Activated naive CD8-positive, alpha-beta T cell treated with anti-CD3 and anti-CD28 coated beads, Interleukin-2, amount 10 ng/mL, durations not matched to agents 7 days and 5 days (primary cell): ENCODE results near the gene APLN. TPM values are rescaled to one million over a fixed set of nuclear protein-coding genes. Genes with fewer than 3 reads are reported as not detected.

Source experiments
- ATAC-seq: fragments of 150-1000 bp; cut with Tn5 transposase; one replicate; pipeline ENCODE4 v1.10.0; 2021; ENCODE audit warnings: low read depth, moderate library complexity
- POLR2A ChIA-PET: fragments of 350-600 bp; sonication (Branson Sonifier 250); formaldehyde crosslinking; loops from one replicate; lab custom pipeline; 2021; ENCODE audit warnings: antibody characterized with exemption; lab: Charles Lee
- DNase-seq: peaks from one replicate; pipeline ENCODE4 v3.0.0; 2021
- H3K27ac Mint-ChIP-seq: one replicate; pipeline ENCODE4 v1.8.0; 2022; ENCODE audit warnings: mild to moderate bottlenecking, mixed read lengths
- H3K27me3 Mint-ChIP-seq: one replicate; pipeline ENCODE4 v1.8.0; 2022; ENCODE audit warnings: mild to moderate bottlenecking, moderate library complexity, mixed read lengths
- H3K36me3 Mint-ChIP-seq: one replicate; pipeline ENCODE4 v1.8.0; 2021; ENCODE audit warnings: mild to moderate bottlenecking, mixed read lengths
- H3K4me1 Mint-ChIP-seq: one replicate; pipeline ENCODE4 v1.8.0; 2021; ENCODE audit warnings: mixed read lengths
- H3K4me3 Mint-ChIP-seq: one replicate; pipeline ENCODE4 v1.8.0; 2022; ENCODE audit warnings: mild to moderate bottlenecking, moderate library complexity, mixed read lengths
- H3K9me3 Mint-ChIP-seq: one replicate; pipeline ENCODE4 v1.8.0; 2021; ENCODE audit warnings: mixed read lengths
- total RNA-seq, 2 experiments: library from RNA; stranded (reverse); gene quantifications; one replicate each; pipeline ENCODE4 v1.2.3, GENCODE V29; 2021

APLN gene
- total RNA-seq, 2 experiments from 2014 or later = 1.9 to 2.4 TPM

DNA sequence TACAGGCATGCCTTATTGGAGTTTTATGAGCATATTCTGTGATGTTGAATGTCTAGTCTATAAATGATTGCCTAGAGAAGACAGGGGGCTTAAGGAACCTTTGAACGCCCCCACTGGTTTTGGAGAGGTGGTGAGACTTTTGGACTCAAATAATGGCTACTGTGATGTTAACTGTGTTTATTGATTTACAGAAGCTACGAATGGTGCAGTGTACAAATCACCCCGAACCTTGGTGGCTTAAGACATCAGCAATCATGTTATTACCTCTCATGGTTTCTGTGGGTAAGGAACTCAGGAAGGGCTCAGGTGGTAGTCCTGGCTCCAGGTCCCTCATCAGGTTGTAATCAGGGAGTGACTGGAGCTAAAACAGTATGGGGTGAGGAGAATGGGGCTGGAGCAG lies 33.3 kb upstream of the APLN start:
- Mint-ChIP-seq H3K27ac (no peak overlapping the region), H3K4me3 (no peak overlapping the region), H3K36me3 (no peaks in the 10 kb centered on the region), H3K4me1 (no peaks in the 10 kb centered on the region), H3K27me3 (no peaks in the 10 kb centered on the region), H3K9me3 (no peaks in the 10 kb centered on the region)
- ATAC-seq = no peak
- DNase-seq = no peak
- POLR2A ChIA-PET = no interaction called here

GRCh38 chrX:129686422-129686948 lies 31.7 kb upstream of the APLN start:
- no peak overlapping the region for H3K27ac Mint-ChIP-seq
- POLR2A ChIA-PET = no interaction called here
- no peaks in the 10 kb centered on the region for H3K9me3 Mint-ChIP-seq
- H3K27me3 Mint-ChIP-seq = no peaks in the 10 kb centered on the region
- ATAC-seq (no peak), DNase-seq (no peak)
- H3K4me1 Mint-ChIP-seq = no peaks in the 10 kb centered on the region
- no peak overlapping the region for H3K4me3 Mint-ChIP-seq
- H3K36me3 Mint-ChIP-seq = no peaks in the 10 kb centered on the region

- Mint-ChIP-seq H3K4me3 (no peak overlapping the region), H3K9me3 (no peaks in the 10 kb centered on the region), H3K4me1 (peaks cover 4% of the 10 kb centered on the region), H3K27ac (no peak overlapping the region), H3K36me3 (no peaks in the 10 kb centered on the region), H3K27me3 (no peaks in the 10 kb centered on the region)
- DNase-seq (no peak), ATAC-seq (no peak)
- POLR2A ChIA-PET = no interaction called here
Observed at GRCh38 chrX:129682979-129683378, 28.2 kb upstream of the APLN start.

DNA sequence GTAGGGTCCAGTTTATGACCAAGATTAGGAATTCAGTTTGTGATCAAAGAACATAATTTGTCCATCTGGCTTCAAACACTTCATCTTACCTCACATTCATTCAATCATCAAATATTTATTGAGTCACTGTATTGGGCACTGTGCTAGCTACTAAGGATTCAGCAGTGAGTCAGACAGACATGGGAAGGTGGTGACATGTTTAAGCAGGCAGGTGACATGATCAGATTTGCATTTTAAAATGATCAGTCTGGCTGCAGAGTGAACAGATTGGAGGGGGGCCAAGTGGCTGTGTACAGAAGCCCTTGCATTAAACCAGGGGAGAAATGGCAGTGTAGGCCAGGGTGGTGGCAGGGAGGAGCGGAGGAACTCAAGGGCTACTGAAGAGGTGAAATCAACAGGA lies 25.1 kb upstream of the APLN start:
- no peak for DNase-seq
- POLR2A ChIA-PET = interaction anchor here (0.9 kb wide), 1 partner anchor 39 kb away, joined by 4 read pairs; no protein-coding TSS in a partner anchor
- no peaks in the 10 kb centered on the region for H3K36me3 Mint-ChIP-seq
- no peak for ATAC-seq
- H3K9me3 Mint-ChIP-seq = no peaks in the 10 kb centered on the region
- peaks cover 8% of the 10 kb centered on the region for H3K4me1 Mint-ChIP-seq
- H3K27me3 Mint-ChIP-seq = peaks cover under 1% of the 10 kb centered on the region
- H3K27ac Mint-ChIP-seq = no peak overlapping the region
- no peak overlapping the region for H3K4me3 Mint-ChIP-seq

GRCh38 chrX:129678614-129679195 lies 23.9 kb upstream of the APLN start:
- Mint-ChIP-seq H3K27me3 (peaks cover 10% of the 10 kb centered on the region), H3K9me3 (no peaks in the 10 kb centered on the region), H3K4me3 (peak overlapping the region; percentile 72), H3K4me1 (peaks cover 8% of the 10 kb centered on the region), H3K36me3 (no peaks in the 10 kb centered on the region), H3K27ac (peak overlapping the region; percentile 45)
- ATAC-seq (peak; percentile 71), DNase-seq (peak; percentile 36)
- POLR2A ChIA-PET = interaction anchor here (0.7 kb wide), 1 partner anchor 106 kb away, joined by 3 read pairs; no protein-coding TSS in a partner anchor

DNA sequence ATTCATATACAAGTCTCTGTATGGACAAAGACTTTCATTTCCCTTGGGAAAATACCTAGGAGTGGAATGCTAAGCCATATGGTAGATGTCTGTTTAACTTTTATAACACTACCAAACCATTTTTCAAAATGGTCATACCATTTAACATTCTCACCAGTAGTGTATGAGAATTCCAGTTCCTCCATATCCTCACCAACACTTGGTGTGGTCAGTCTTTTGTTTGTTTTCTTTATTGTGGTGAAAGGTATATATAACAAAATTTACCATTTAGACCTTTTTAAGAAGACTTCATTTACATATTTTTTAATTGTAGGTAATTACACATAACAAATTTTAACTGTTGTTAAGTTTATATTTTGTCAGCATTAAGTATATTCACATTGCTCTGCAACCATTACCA lies 12.7 kb upstream of the APLN start:
- POLR2A ChIA-PET = no interaction called here
- peaks cover 1% of the 10 kb centered on the region for H3K36me3 Mint-ChIP-seq
- ATAC-seq (no peak), DNase-seq (no peak)
- no peak overlapping the region for H3K27ac Mint-ChIP-seq
- H3K4me1 Mint-ChIP-seq = peaks cover 8% of the 10 kb centered on the region
- peaks cover 2% of the 10 kb centered on the region for H3K9me3 Mint-ChIP-seq
- H3K27me3 Mint-ChIP-seq = peaks cover 23% of the 10 kb centered on the region
- no peak overlapping the region for H3K4me3 Mint-ChIP-seq

DNA sequence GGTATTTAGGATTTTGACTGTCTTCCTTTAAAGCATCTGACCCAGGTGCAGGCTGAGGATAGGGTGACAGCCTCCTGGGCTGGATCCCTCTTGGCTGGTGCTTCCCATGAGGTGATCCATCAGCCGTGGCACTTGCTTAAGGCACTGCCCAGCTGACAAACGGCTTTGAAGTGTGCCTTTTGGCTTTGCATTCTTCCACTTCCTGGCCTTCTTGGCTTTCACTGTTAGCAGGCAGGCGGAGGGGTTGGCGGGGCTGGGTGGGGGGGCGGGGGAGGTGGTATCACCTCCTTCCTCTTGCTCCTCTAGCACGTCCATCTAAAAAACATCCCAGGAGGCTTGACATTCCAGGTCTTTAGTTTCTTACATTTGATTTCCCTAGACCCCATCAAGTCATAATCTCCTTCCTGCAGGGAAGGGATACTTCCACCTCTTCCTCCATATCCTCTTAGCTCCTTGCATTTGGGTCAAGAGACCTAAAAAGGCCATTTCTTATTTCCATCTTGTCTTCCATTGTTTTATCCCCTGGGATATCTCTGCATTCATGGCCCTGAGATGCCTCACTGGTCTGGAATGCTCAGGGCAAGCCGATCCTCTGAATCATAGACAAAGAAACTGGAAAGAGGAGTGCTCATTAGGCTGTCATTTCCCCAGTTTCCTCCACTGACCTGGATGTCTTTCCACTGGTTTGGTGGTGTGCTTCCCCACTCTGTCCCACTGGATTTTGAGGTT lies 11.3 kb upstream of the APLN start:
- Mint-ChIP-seq H3K4me1 (peaks cover 8% of the 10 kb centered on the region), H3K9me3 (peaks cover 2% of the 10 kb centered on the region), H3K27ac (no peak overlapping the region), H3K4me3 (no peak overlapping the region), H3K36me3 (peaks cover 1% of the 10 kb centered on the region), H3K27me3 (peaks cover 24% of the 10 kb centered on the region)
- POLR2A ChIA-PET = no interaction called here
- ATAC-seq (no peak), DNase-seq (no peak)

GRCh38 chrX:129663171-129663570 lies 8.4 kb upstream of the APLN start:
- Mint-ChIP-seq H3K36me3 (peaks cover 1% of the 10 kb centered on the region), H3K9me3 (peaks cover 2% of the 10 kb centered on the region), H3K4me1 (peaks cover 5% of the 10 kb centered on the region), H3K27ac (no peak overlapping the region), H3K27me3 (peaks cover 18% of the 10 kb centered on the region), H3K4me3 (no peak overlapping the region)
- no peak for DNase-seq
- POLR2A ChIA-PET = no interaction called here
- ATAC-seq = no peak

- no peak for DNase-seq
- no peak overlapping the region for H3K27ac Mint-ChIP-seq
- H3K9me3 Mint-ChIP-seq = no peaks in the 10 kb centered on the region
- peaks cover 13% of the 10 kb centered on the region for H3K27me3 Mint-ChIP-seq
- no peak overlapping the region for H3K4me3 Mint-ChIP-seq
- POLR2A ChIA-PET = interaction anchor here (1.2 kb wide), 1 partner anchor 74 kb away, joined by 3 read pairs; no protein-coding TSS in a partner anchor
- peaks cover 5% of the 10 kb centered on the region for H3K4me1 Mint-ChIP-seq
- H3K36me3 Mint-ChIP-seq = no peaks in the 10 kb centered on the region
- no peak for ATAC-seq
Observed at GRCh38 chrX:129661369-129661768, 6.6 kb upstream of the APLN start.

GRCh38 chrX:129659861-129660260 lies 5.1 kb upstream of the APLN start:
- H3K9me3 Mint-ChIP-seq = no peaks in the 10 kb centered on the region
- ATAC-seq = no peak

GRCh38 chrX:129659141-129659540 lies 4.4 kb upstream of the APLN start:
- H3K4me1 Mint-ChIP-seq = peaks cover 7% of the 10 kb centered on the region
- no peak overlapping the region for H3K27ac Mint-ChIP-seq
- H3K9me3 Mint-ChIP-seq = no peaks in the 10 kb centered on the region
- H3K4me3 Mint-ChIP-seq = no peak overlapping the region
- DNase-seq = no peak
- no peak for ATAC-seq
- POLR2A ChIA-PET = no interaction called here
- H3K27me3 Mint-ChIP-seq = peaks cover 9% of the 10 kb centered on the region
- H3K36me3 Mint-ChIP-seq = no peaks in the 10 kb centered on the region

More at GRCh38 chrX:129659861-129660260, 5.1 kb upstream of the APLN start:
- no peak overlapping the region for H3K4me3 Mint-ChIP-seq
- peaks cover 7% of the 10 kb centered on the region for H3K4me1 Mint-ChIP-seq
- H3K27me3 Mint-ChIP-seq = peaks cover 10% of the 10 kb centered on the region
- H3K27ac Mint-ChIP-seq = no peak overlapping the region
- H3K36me3 Mint-ChIP-seq = no peaks in the 10 kb centered on the region
- POLR2A ChIA-PET = no interaction called here
- DNase-seq = no peak

DNA sequence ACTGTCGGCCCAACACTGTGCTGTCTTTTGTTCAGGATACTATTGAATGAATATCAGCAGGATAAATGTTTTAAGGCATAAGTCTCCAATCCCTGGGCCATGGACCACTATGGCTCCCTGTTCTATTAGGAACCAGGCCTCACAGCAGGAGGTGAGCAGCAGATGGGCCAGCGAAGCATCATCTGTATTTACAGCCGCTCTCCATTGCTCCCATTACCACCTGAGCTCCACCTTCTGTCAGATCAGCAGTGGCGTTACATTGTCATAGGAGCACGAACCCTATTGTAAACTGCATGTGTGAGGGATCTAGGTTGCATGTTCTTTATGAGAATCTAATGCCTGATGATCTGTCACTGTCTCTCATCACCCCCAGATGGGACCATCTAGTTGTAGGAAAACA lies 3.7 kb upstream of the APLN start:
- H3K36me3 Mint-ChIP-seq = no peaks in the 10 kb centered on the region

GRCh38 chrX:129655547-129656249 lies 942 bp upstream of the APLN start:
- H3K27me3 Mint-ChIP-seq = peaks cover 7% of the 10 kb centered on the region
- H3K4me3 Mint-ChIP-seq = peak overlapping the region; percentile 56
- ATAC-seq (peak; percentile 48), DNase-seq (no peak)
- H3K4me1 Mint-ChIP-seq = peaks cover 8% of the 10 kb centered on the region
- H3K36me3 Mint-ChIP-seq = no peaks in the 10 kb centered on the region
- no peaks in the 10 kb centered on the region for H3K9me3 Mint-ChIP-seq
- H3K27ac Mint-ChIP-seq = no peak overlapping the region
- POLR2A ChIA-PET = no interaction called here

More for the DNA sequence above, 3.7 kb upstream of the APLN start:
- DNase-seq (no peak), ATAC-seq (no peak)
- H3K4me3 Mint-ChIP-seq = no peak overlapping the region
- H3K4me1 Mint-ChIP-seq = peaks cover 9% of the 10 kb centered on the region
- POLR2A ChIA-PET = no interaction called here
- H3K9me3 Mint-ChIP-seq = no peaks in the 10 kb centered on the region
- peaks cover 8% of the 10 kb centered on the region for H3K27me3 Mint-ChIP-seq
- no peak overlapping the region for H3K27ac Mint-ChIP-seq
